IMR-90 (cell line): ENCODE results near the gene DAAM1. TPM values are rescaled to one million over a fixed set of nuclear protein-coding genes. Genes with fewer than 3 reads are reported as not detected.

Source experiments
- ATAC-seq: fragments of 200-7000 bp; cut with Tn5 transposase; 2 replicates; pipeline ENCODE4 v1.9.1; 2020; ENCODE audit warnings: low read depth, mild to moderate bottlenecking, moderate library complexity
- BruUV-seq: library from RNA; stranded (reverse); fragments of 400-500 nt; replicated peaks from 2 replicates; lab custom pipeline; 2021; lab: Mats Ljungman, UMichigan
- CTCF ChIA-PET: fragments of 300-600 bp; formaldehyde crosslinking; extraction: SDS; loops from one replicate; lab custom pipeline; 2021; ENCODE audit warnings: antibody characterized with exemption; lab: Yijun Ruan, JAX
- POLR2A ChIA-PET: fragments of 300-600 bp; sonication (Branson Sonifier 250); formaldehyde crosslinking; loops from one replicate; lab custom pipeline; 2022; ENCODE audit warnings: antibody characterized with exemption; ENCODE audit not compliant: unreplicated experiment; lab: Charles Lee
- DNase-seq: peaks from one replicate; pipeline ENCODE4 v3.0.0; 2013
- H2AFZ ChIP-seq: replicated peaks from 2 replicates; pipeline ENCODE3; 2013; ENCODE audit warnings: low read length, mild to moderate bottlenecking; ENCODE audit not compliant: poor library complexity
- H2AK5ac ChIP-seq: 2 replicates; pipeline ENCODE4 v1.6.1; 2013; ENCODE audit warnings: low read depth, low read length, inconsistent platforms
- H2AK9ac ChIP-seq: replicated peaks from 2 replicates; pipeline ENCODE3; 2013; ENCODE audit warnings: mild to moderate bottlenecking, low read depth, low read length, moderate library complexity; ENCODE audit not compliant: poor library complexity
- H2BK120ac ChIP-seq: 2 replicates; pipeline ENCODE4 v1.6.1; 2013; ENCODE audit warnings: low read depth, low read length, inconsistent platforms
- H2BK15ac ChIP-seq: 3 replicates; pipeline ENCODE4 v1.6.1; 2013; ENCODE audit warnings: low read depth, low read length, inconsistent platforms
- H2BK20ac ChIP-seq: 2 replicates; pipeline ENCODE4 v1.6.1; 2013; ENCODE audit warnings: low read depth, mild to moderate bottlenecking, inconsistent platforms, low read length, moderate library complexity
- H2BK5ac ChIP-seq: 2 replicates; pipeline ENCODE4 v1.6.1; 2013; ENCODE audit warnings: mild to moderate bottlenecking, low read depth, low read length, inconsistent platforms; ENCODE audit not compliant: poor library complexity, severe bottlenecking
- H3K14ac ChIP-seq: replicated peaks from 2 replicates; pipeline ENCODE4 v1.6.1; 2013; ENCODE audit warnings: low read depth, low read length, inconsistent platforms
- H3K18ac ChIP-seq: 2 replicates; pipeline ENCODE4 v1.6.1; 2013; ENCODE audit warnings: low read depth, low read length, control low read depth
- H3K23ac ChIP-seq: 2 replicates; pipeline ENCODE4 v1.6.1; 2013; ENCODE audit warnings: low read depth, low read length, inconsistent platforms
- H3K27ac ChIP-seq: 2 replicates; pipeline ENCODE4 v1.5.1; 2013; ENCODE audit warnings: mild to moderate bottlenecking, control low read depth, low read length; ENCODE audit not compliant: insufficient read depth
- H3K27me3 ChIP-seq: 2 replicates; pipeline ENCODE4 v1.6.1; 2013; ENCODE audit warnings: low read length; ENCODE audit not compliant: control insufficient read depth, insufficient read depth
- H3K36me3 ChIP-seq: 2 replicates; pipeline ENCODE4 v1.6.1; 2013; ENCODE audit warnings: low read length, mixed read lengths; ENCODE audit not compliant: control insufficient read depth, insufficient read depth
- H3K4ac ChIP-seq: 2 replicates; pipeline ENCODE4 v1.6.1; 2013; ENCODE audit warnings: low read depth, low read length, inconsistent platforms
- H3K4me1 ChIP-seq: 2 replicates; pipeline ENCODE4 v1.6.1; 2013; ENCODE audit warnings: low read length, mixed read lengths; ENCODE audit not compliant: control insufficient read depth, insufficient read depth
- H3K4me2 ChIP-seq: 2 replicates; pipeline ENCODE4 v1.6.1; 2013; ENCODE audit warnings: low read depth, mild to moderate bottlenecking, control low read depth, low read length, moderate library complexity
- H3K4me3 ChIP-seq: 2 replicates; pipeline ENCODE4 v1.5.1; 2013; ENCODE audit warnings: low read depth, mild to moderate bottlenecking, control low read depth, low read length, moderate library complexity; ENCODE audit not compliant: insufficient read depth
- H3K56ac ChIP-seq: 2 replicates; pipeline ENCODE4 v1.6.1; 2013; ENCODE audit warnings: low read length, inconsistent platforms; ENCODE audit not compliant: insufficient read depth; ENCODE audit errors: extremely low read depth
- H3K79me1 ChIP-seq, 2 experiments: 2 replicates each; pipeline ENCODE4 v1.6.1; 2013; ENCODE audit warnings: low read length in 2 of 2, inconsistent platforms in 1 of 2, low read depth in 1 of 2
- H3K9ac ChIP-seq: 2 replicates; pipeline ENCODE4 v1.6.1; 2013; ENCODE audit warnings: low read depth, low read length, control low read depth
- H3K9me1 ChIP-seq: 2 replicates; pipeline ENCODE4 v1.6.1; 2013; ENCODE audit warnings: low read length, inconsistent platforms; ENCODE audit not compliant: insufficient read depth
- H3K9me3 ChIP-seq: 2 replicates; pipeline ENCODE4 v1.6.1; 2013; ENCODE audit warnings: low read length; ENCODE audit not compliant: control insufficient read depth, insufficient read depth
- H4K20me1 ChIP-seq: 2 replicates; pipeline ENCODE4 v1.6.1; 2013; ENCODE audit warnings: low read length, inconsistent platforms; ENCODE audit not compliant: insufficient read depth
- H4K5ac ChIP-seq: 2 replicates; pipeline ENCODE4 v1.6.1; 2013; ENCODE audit warnings: mild to moderate bottlenecking, low read depth, low read length, control low read depth
- H4K8ac ChIP-seq, 2 experiments: 2 replicates each; pipeline ENCODE4 v1.6.1; 2013; ENCODE audit warnings: low read depth in 2 of 2, low read length in 2 of 2, control low read depth in 1 of 2, inconsistent platforms in 1 of 2
- H4K91ac ChIP-seq: 2 replicates; pipeline ENCODE4 v1.6.1; 2013; ENCODE audit warnings: low read depth, low read length, inconsistent platforms; ENCODE audit not compliant: insufficient read depth
- MAFK ChIP-seq: IDR thresholded peaks from 2 replicates; pipeline ENCODE4 v1.6.1; 2012; ENCODE audit warnings: low read depth, low read length, improper control_type of control experiment
- NFE2L2 ChIP-seq: fragments of 150-350 bp; IDR thresholded peaks from 2 replicates; pipeline ENCODE4 v1.6.1; 2016; ENCODE audit warnings: low read depth, mild to moderate bottlenecking, low read length
- RAD21 ChIP-seq: IDR thresholded peaks from 2 replicates; pipeline ENCODE4 v1.6.1; 2012; ENCODE audit warnings: low read length, improper control_type of control experiment
- WGBS, 2 experiments: methylation state at CpG; one replicate each; pipeline versions ENCODE4 v1.1.5 to v1.1.7; 2013; ENCODE audit warnings: missing lambda C conversion rate in 2 of 2; ENCODE audit not compliant: insufficient read length in 1 of 2; ENCODE audit errors: extremely low coverage in 2 of 2; 5-methylcytosine and 5-hydroxymethylcytosine counted together
- dilution Hi-C: fragments of 300-500 bp; cut with HindIII; formaldehyde crosslinking; loops from one replicate; pipeline ENCODE4 v1.14.3; 2018; ENCODE audit warnings: low sequenced_read_pairs; ENCODE audit not compliant: unreplicated experiment
- in situ Hi-C: fragments of 300-500 bp; cut with MboI; formaldehyde crosslinking; loops from 3 replicates; pipeline ENCODE4 v1.14.3; 2019; ENCODE audit warnings: low sequenced_read_pairs, inconsistent platforms, mixed read lengths
- intact Hi-C: fragments of 100-400 bp; cut with micrococcal nuclease; formaldehyde crosslinking; loops from 2 replicates; pipeline ENCODE4 v1.10.0; 2022
- polyA plus RNA-seq, 3 experiments: library from polyadenylated mRNA; depleted of rRNA; stranded (reverse); fragments of >200 nt; gene quantifications; 2 replicates each; pipeline ENCODE4 v1.2.3, GENCODE V29; 2012; ENCODE audit warnings: low replicate concordance in 1 of 3
- total RNA-seq: library from RNA; depleted of rRNA; stranded (reverse); fragments of >200 nt; gene quantifications from 2 replicates; pipeline ENCODE4 v1.2.3, GENCODE V29; 2012

The DAAM1 gene
- total and polyA plus RNA-seq, 2 of the 4 experiments (the other 2 are of a cell fraction) = 4.8 to 5.4 TPM

- Histone ChIP-seq H3K27ac (no peak overlapping the region), H3K56ac (no peak overlapping the region), H3K23ac (no peak overlapping the region), H4K20me1 (no peaks in the 10 kb centered on the region), H3K4me3 (no peak overlapping the region), H3K27me3 (no peaks in the 10 kb centered on the region), H2BK15ac (no peak overlapping the region), H3K4ac (no peak overlapping the region), H3K9me1 (peaks cover 6% of the 10 kb centered on the region; the same call in 1 of the 2 replicates), H3K14ac (no peak overlapping the region), H3K9ac (no peak overlapping the region), H3K9me3 (no peaks in the 10 kb centered on the region), H2BK120ac (no peak overlapping the region), H3K4me2 (no peak overlapping the region), H3K79me1 (no peaks in the 10 kb centered on the region; a peak in 1 of 4 replicates), H2AK5ac (no peak overlapping the region), H4K8ac (no peak overlapping the region), H3K4me1 (peaks cover 2% of the 10 kb centered on the region), H4K91ac (no peak overlapping the region), H4K5ac (no peak overlapping the region), H2AK9ac (no peak overlapping the region), H3K18ac (no peak overlapping the region), H2AFZ (no peak overlapping the region), H2BK5ac (no peak overlapping the region), H2BK20ac (no peak overlapping the region), H3K36me3 (peaks cover 5% of the 10 kb centered on the region)
- TF ChIP-seq MAFK (no peak), NFE2L2 (no peak), RAD21 (no peak)
- no peak for DNase-seq
- intact Hi-C loops (no loop called here), dilution Hi-C loops (no loop called here), in situ Hi-C loops (no loop called here)
- BruUV-seq = no TSS peak
- ChIA-PET CTCF (no interaction called here), POLR2A (no interaction called here)
- no peak for ATAC-seq
- no CpG with 5 or more reads among the region's 3 CpGs for WGBS, 2 experiments
Observed at GRCh38 chr14:59343585-59343984, 155.1 kb downstream of the DAAM1 start.
